IPS DF 6.9 (cell line): ENCODE data around the gene ARMH3.

ENCODE experiments used
- DNase-seq: peaks from one replicate; pipeline ENCODE4 v3.0.0-alpha.2; 2013; ENCODE audit warnings: low read depth, low spot score
- H3K27ac ChIP-seq: one replicate; pipeline ENCODE4 v1.5.1; 2013; ENCODE audit warnings: low read length, control low read depth
- H3K27me3 ChIP-seq: 2 replicates; pipeline ENCODE4 v1.6.1; 2013; ENCODE audit warnings: mild to moderate bottlenecking, low read length; ENCODE audit not compliant: control insufficient read depth, insufficient read depth
- H3K36me3 ChIP-seq: 2 replicates; pipeline ENCODE4 v1.6.1; 2013; ENCODE audit warnings: low read length; ENCODE audit not compliant: control insufficient read depth, insufficient read depth
- H3K4me1 ChIP-seq: 2 replicates; pipeline ENCODE4 v1.6.1; 2013; ENCODE audit warnings: low read length; ENCODE audit not compliant: control insufficient read depth, insufficient read depth
- H3K4me3 ChIP-seq: 2 replicates; pipeline ENCODE4 v1.5.1; 2013; ENCODE audit warnings: mild to moderate bottlenecking, low read length
- H3K9me3 ChIP-seq: 2 replicates; pipeline ENCODE4 v1.6.1; 2013; ENCODE audit warnings: low read length, inconsistent platforms; ENCODE audit not compliant: control insufficient read depth, insufficient read depth
- WGBS: extraction: QIAGEN DNeasy Blood & Tissue Kit; methylation state at CpG from one replicate; pipeline ENCODE4 v1.1.7; 2013; ENCODE audit warnings: mixed read lengths, missing lambda C conversion rate; ENCODE audit not compliant: insufficient read length, insufficient coverage; 5-methylcytosine and 5-hydroxymethylcytosine counted together

Gene ARMH3

DNA sequence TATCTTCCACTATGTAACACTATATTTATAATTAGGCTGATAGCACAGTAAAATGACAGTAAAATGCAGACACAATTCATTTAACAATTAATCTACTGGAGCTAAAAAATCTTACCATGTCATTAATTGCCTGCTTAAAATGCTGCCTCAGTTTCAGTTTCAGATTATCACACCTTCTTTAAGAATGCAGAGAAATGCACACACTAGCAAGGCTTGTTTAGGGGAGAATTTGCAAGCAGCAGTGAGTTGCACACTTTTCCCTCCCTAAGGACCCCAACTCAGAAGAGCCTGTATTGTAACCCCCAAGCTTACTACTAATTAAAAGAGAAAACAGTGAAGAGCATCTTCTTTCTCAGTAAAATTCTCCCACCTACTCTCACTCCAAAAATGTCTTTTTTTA is 132.7 kb downstream of the ARMH3 start:
- no peaks in the 10 kb centered on the region for H3K36me3 ChIP-seq
- no peak for DNase-seq
- H3K27ac ChIP-seq, result no peak overlapping the region
- H3K4me3 ChIP-seq, result no peak overlapping the region
- peaks cover 4% of the 10 kb centered on the region; the same call in 1 of the 2 replicates for H3K4me1 ChIP-seq
- no peaks in the 10 kb centered on the region for H3K9me3 ChIP-seq
- no peaks in the 10 kb centered on the region for H3K27me3 ChIP-seq

DNA sequence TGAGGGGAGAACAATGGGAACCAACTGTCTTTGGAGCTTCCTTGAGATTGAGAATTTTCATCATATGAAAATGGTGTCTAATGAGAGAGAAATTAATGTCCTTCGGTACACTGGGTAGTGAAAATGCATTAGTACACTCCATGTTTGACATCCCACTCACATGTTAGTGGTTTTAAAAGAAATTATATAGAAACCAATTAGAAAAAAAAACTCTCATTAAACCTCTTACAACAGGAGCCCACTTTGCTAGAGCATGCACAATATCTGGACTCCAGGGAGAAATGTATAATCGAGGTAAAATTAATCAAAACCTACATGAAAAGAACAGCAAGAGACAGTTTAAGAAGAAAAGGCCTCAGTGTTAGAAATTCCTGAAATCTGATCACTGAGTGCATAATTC is 133.1 kb downstream of the ARMH3 start:
- Histone ChIP-seq H3K27me3 (no peaks in the 10 kb centered on the region), H3K36me3 (no peaks in the 10 kb centered on the region), H3K4me1 (peaks cover 4% of the 10 kb centered on the region; the same call in 1 of the 2 replicates), H3K27ac (no peak overlapping the region), H3K4me3 (no peak overlapping the region), H3K9me3 (no peaks in the 10 kb centered on the region)
- no CpG with 5 or more reads among the region's 2 CpGs for WGBS
- DNase-seq, result no peak

DNA sequence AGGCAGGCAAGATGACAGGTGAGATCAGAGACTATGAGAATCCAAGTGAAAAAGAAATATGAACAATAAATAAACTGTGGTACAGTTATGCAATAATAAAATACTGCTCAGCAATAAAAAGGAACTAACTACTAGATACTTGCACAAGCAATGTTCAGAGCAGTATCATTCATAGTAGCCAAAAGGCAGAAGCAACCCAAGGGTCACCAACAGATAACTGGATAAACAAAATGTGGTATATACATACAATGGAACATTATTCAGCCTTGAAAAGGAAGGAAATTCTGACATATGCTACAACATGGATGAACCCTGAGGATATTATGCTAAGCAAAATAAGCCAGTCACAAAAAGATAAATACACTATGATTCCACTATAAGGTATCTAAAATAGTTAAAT is 135.4 kb downstream of the ARMH3 start:
- Histone ChIP-seq H3K4me3 (no peak overlapping the region), H3K4me1 (peaks cover 4% of the 10 kb centered on the region; the same call in 1 of the 2 replicates), H3K9me3 (no peaks in the 10 kb centered on the region), H3K27ac (no peak overlapping the region), H3K36me3 (no peaks in the 10 kb centered on the region), H3K27me3 (no peaks in the 10 kb centered on the region)
- DNase-seq, result no peak

DNA sequence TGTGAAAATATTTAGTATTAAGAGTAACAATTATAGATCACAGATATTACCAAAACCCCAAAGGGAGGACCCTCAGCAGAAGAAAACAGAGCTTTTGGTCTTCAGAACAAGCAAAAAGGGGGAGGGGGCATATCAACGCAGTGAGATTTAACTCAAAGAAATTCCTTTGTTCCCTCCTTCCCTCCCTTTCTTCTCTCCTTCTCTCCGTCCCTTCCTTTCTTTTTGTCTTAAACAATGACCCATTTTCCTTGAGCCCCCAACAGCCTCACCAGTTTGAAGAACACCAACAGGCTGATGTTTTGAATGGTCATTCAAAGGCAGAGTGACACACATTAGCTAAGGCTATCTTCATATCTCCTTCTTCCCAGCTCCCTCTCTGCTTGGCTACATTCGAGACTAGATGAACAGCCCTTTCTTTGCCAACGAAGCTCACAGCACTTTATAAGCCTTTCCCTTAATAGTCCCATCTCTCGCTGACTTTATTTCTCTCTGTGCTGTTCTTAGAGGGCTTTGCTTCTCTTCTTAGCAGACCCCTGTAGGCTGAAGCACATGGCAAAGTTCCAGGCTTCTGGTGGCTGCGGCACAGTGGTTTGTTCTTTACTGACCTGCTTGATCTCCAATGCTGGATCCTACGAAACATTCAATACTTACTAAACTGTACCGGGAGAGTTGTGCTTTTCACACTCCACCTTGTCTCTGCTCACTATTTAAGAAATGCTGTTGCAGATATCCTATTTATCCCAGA is 136.8 kb downstream of the ARMH3 start:
- no peaks in the 10 kb centered on the region for H3K27me3 ChIP-seq
- no peak overlapping the region for H3K27ac ChIP-seq
- no peak overlapping the region for H3K4me3 ChIP-seq
- no peaks in the 10 kb centered on the region for H3K9me3 ChIP-seq
- DNase-seq, result no peak
- no CpG with 5 or more reads among the region's 8 CpGs for WGBS
- peaks cover 4% of the 10 kb centered on the region; the same call in 1 of the 2 replicates for H3K4me1 ChIP-seq
- H3K36me3 ChIP-seq, result no peaks in the 10 kb centered on the region

DNA sequence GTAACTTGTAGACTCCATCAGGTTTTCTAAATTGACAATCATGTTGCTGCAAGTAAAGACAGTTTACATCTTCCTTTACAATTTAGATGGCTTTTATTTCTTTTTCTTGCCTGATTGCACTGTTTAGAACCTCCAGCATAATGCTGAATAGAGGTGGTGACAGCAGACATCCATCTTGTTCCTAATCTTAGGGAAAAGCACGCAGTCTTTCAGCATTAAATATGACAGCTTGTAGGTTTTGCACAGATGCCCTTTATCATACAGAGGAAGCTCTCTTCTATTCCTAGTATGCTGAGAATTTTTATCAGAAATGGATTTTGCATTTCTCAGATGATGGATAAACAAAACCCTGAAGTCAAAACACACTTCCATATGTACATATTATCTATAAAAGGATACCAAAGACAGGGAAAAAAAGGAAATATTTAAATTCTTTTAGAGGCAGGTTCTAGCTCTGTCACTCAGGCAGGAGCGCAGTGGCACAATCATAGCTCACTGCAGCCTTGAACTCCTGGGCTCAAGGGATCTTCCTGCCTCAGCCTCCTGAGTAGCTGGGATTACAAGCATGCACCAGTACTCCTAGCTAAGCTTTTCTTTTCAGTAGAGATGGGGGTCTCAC is 143.3 kb downstream of the ARMH3 start:
- WGBS, result no CpG with 5 or more reads among the region's 2 CpGs

DNA sequence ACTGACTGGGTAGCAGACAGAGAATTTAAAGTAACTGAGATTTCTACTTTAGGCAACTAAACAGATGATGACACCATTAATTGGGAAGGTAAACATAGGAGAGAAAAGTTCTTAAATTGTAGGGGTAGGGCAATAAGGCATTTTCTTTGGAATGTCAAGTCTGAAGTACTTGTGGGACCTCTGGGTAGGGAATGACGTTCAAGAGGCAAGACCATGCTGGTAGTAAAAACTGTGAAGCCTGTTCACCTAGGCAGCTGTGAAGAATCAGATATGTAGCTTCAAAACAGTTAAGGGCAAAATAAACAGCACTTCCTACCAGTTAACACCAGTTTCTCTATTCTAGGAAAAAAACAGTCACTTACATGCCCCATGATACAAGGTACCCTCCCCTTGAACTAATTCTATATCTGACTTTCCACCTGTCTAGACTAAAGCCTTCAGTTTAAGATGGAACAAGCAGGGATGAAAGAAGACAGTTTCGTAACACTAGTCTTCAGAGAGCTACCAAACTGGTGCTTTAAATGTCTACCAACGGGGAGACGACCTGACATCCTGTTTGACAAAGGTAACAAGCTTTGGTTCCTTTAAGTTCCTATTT is 149.3 kb downstream of the ARMH3 start:
- H3K4me3 ChIP-seq, result no peak overlapping the region
- no peak for DNase-seq
- H3K27me3 ChIP-seq, result no peaks in the 10 kb centered on the region
- WGBS, result no CpG with 5 or more reads among the region's 4 CpGs
- no peak overlapping the region for H3K27ac ChIP-seq
- peaks cover 4% of the 10 kb centered on the region for H3K4me1 ChIP-seq
- H3K9me3 ChIP-seq, result no peaks in the 10 kb centered on the region
- no peaks in the 10 kb centered on the region for H3K36me3 ChIP-seq

More for the DNA sequence above, 143.3 kb downstream of the ARMH3 start:
- Histone ChIP-seq H3K9me3 (no peaks in the 10 kb centered on the region), H3K4me3 (no peak overlapping the region), H3K4me1 (no peaks in the 10 kb centered on the region), H3K27me3 (no peaks in the 10 kb centered on the region), H3K36me3 (no peaks in the 10 kb centered on the region), H3K27ac (no peak overlapping the region)
- no peak for DNase-seq

DNA sequence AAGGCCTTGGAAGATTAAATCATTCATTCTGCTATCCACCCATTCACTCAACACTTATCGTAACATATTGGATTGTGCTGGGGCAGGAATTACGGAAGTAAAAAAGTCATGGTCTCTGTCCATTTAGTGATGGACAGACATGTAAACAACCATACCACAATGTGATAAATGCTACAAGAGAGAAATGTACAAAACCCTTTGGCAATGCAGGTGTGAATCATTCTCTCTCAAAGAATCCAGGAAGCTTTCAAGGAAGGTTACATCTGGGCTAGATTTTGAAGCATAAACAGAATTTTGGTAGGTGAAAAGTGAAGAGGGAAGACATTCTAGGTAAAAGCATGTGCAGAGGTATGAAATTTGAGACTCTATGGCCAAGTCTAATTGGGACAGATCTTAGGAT is 150.7 kb downstream of the ARMH3 start:
- no peak overlapping the region for H3K4me3 ChIP-seq
- H3K27ac ChIP-seq, result no peak overlapping the region
- peaks cover 6% of the 10 kb centered on the region for H3K4me1 ChIP-seq
- no peaks in the 10 kb centered on the region for H3K9me3 ChIP-seq
- WGBS, result no CpG with 5 or more reads among the region's 2 CpGs
- DNase-seq, result no peak
- no peaks in the 10 kb centered on the region for H3K36me3 ChIP-seq
- no peaks in the 10 kb centered on the region for H3K27me3 ChIP-seq

DNA sequence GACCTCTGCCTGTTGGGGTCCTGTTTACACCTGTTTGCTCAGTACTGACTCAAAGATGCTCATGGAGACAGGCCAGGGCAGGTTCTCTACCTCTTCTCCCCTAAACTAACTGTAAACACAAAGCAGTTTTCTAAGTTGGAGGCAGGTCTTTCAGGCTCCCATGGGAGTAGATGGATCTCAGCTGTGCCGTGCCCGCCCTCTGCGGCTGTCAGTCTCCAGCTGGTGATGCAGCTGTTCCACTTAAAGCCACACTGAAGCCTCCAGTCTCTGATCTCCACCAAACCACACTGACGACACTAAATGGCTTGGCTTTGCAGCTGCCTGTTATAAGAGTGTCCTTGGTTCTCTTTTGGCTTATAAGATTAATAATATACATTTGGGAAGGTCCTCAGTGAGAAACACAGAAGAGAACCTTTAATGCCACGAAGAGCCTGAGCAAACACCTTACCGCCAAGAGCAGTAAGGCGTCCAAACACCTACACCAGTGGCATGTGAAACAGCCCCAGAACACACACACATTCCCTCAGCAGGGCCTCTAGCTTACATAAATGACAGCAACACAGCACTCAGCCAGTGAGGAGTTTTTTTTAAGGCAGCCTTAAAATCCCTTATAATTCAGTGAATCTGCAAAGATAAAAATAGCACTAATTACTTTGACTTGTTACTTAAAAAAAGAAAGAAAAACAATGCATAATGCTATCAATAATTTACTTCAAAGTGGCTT is 152.0 kb downstream of the ARMH3 start:
- no peak for DNase-seq
- H3K27ac ChIP-seq, result no peak overlapping the region
- no CpG with 5 or more reads among the region's 7 CpGs for WGBS
- H3K4me1 ChIP-seq, result peaks cover 6% of the 10 kb centered on the region
- no peaks in the 10 kb centered on the region for H3K9me3 ChIP-seq
- H3K4me3 ChIP-seq, result no peak overlapping the region
- no peaks in the 10 kb centered on the region for H3K36me3 ChIP-seq
- no peaks in the 10 kb centered on the region for H3K27me3 ChIP-seq

DNA sequence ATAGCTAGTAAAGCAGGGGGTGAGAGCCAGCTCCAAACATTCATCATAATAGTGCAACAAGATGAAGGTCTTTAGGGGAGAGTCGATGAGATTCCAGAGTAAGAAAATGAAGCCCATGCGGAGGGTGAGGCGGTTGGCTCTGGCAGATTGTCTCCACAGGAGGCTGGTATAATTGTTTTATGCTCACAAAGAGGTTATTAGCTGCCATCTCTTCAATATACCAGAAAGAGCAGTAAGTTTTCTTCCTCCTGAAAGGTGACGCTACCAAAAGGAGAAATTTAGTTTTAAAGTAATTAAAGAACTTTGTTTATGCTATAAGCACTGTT is 153.2 kb downstream of the ARMH3 start:
- Histone ChIP-seq H3K9me3 (no peaks in the 10 kb centered on the region), H3K36me3 (no peaks in the 10 kb centered on the region), H3K27ac (no peak overlapping the region), H3K4me3 (no peak overlapping the region), H3K27me3 (no peaks in the 10 kb centered on the region), H3K4me1 (peaks cover 6% of the 10 kb centered on the region)
- no peak for DNase-seq
- WGBS, result no CpG with 5 or more reads among the region's 4 CpGs

DNA sequence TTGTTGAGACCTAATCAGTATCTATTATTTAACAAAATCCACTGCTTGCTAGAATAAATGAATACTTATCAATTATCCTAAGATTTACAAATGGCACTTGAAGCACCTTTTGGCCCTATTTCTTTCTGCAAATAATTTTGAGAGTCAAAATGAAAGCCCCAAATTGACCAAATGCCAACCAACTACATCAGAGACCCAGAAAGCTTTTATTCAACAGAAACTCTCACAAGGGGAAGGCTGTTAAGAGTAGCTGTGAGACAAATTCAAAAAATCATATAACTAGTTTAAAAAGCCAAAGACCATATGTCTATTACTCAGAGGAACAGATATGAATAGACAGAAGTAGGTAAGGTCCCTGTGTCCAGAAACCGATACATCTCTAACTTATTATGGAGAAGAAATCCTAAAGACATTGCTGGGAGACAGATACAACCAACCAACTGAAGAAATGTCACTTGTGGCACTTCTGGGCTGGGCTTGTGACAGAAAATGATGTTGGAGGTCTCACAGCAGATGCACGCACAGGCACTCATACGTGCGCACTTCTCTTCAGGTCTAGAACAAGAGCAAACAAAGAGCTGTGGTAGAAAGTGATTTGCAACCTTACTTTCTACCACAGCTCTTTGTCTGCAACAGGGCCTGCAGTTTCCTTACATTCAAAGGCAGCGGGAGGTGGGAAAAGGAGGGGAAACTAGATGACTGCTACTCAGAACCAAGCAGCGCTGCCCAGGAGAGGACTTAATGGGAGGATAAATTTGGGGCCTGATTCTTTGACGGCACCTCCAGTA is 153.7 kb downstream of the ARMH3 start:
- WGBS, result no CpG with 5 or more reads among the region's 7 CpGs

More for the DNA sequence above, 153.7 kb downstream of the ARMH3 start:
- H3K4me3 ChIP-seq, result no peak overlapping the region
- H3K4me1 ChIP-seq, result peaks cover 6% of the 10 kb centered on the region
- H3K27me3 ChIP-seq, result no peaks in the 10 kb centered on the region
- DNase-seq, result no peak
- no peak overlapping the region for H3K27ac ChIP-seq
- no peaks in the 10 kb centered on the region for H3K9me3 ChIP-seq
- no peaks in the 10 kb centered on the region for H3K36me3 ChIP-seq
